Upper lobe of left lung (tissue), 6 donors: ENCODE data around the gene VEPH1. TPM values are rescaled to one million over a fixed set of nuclear protein-coding genes. Genes with fewer than 3 reads are reported as not detected.

Source experiments
- ATAC-seq, 2 donors: fragments of 200-7000 bp; cut with Tn5 transposase; one replicate each; pipeline ENCODE4 v1.9.1; 2022; ENCODE audit warnings: mild to moderate bottlenecking in 2 of 2, moderate library complexity in 2 of 2; ENCODE audit not compliant: low FRiP score in 2 of 2
- DNase-seq, 2 donors: peaks; one replicate each; pipeline ENCODE4 v3.0.0-alpha.2; 2019 to 2020
- H3K27ac ChIP-seq, 4 donors: fragments of 200-600 bp; sonication (generic); one replicate each; pipeline ENCODE4 v1.5.1; 2016 to 2019
- H3K27me3 ChIP-seq, 4 donors: fragments of 200-600 bp; sonication (generic); one replicate each; pipeline ENCODE4 v1.5.1; 2017 to 2019
- H3K36me3 ChIP-seq, 4 donors: fragments of 200-600 bp; sonication (generic); one replicate each; pipeline ENCODE4 v1.5.1; 2016 to 2019
- H3K4me1 ChIP-seq, 4 donors: fragments of 200-600 bp; sonication (generic); one replicate each; pipeline ENCODE4 v1.5.1; 2018 to 2019
- H3K4me3 ChIP-seq, 4 donors: fragments of 200-600 bp; sonication (generic); one replicate each; pipeline ENCODE4 v1.5.1; 2017 to 2019; ENCODE audit warnings: mild to moderate bottlenecking in 2 of 4, moderate library complexity in 1 of 4
- H3K9me3 ChIP-seq, 4 donors: fragments of 200-600 bp; sonication (generic); one replicate each; pipeline ENCODE4 v1.5.1; 2018 to 2019
- CTCF ChIP-seq, 6 experiments: fragments of 450-650 bp in 4 of 6; fragments of 200-600 bp in 2 of 6; sonication (generic) in 2 of 6; IDR thresholded peaks; one replicate each; pipeline ENCODE4 v1.5.1; 2016 to 2019; ENCODE audit warnings: antibody characterized with exemption in 6 of 6
- EP300 ChIP-seq, 4 donors: sonication (generic); formaldehyde crosslinking; IDR thresholded peaks; one replicate each; pipeline ENCODE4 v1.5.1; 2017; ENCODE audit warnings: antibody characterized with exemption in 4 of 4, control low read depth in 2 of 4
- POLR2A ChIP-seq, 4 donors: fragments of 450-650 bp; IDR thresholded peaks; one replicate each; pipeline ENCODE4 v1.5.1; 2016 to 2017; ENCODE audit warnings: antibody characterized with exemption in 4 of 4, mild to moderate bottlenecking in 2 of 4
- POLR2AphosphoS5 ChIP-seq, 2 donors: sonication (generic); formaldehyde crosslinking; IDR thresholded peaks; one replicate each; pipeline ENCODE4 v1.5.1; 2017; ENCODE audit warnings: antibody characterized with exemption in 2 of 2
- WGBS, 2 donors: methylation state at CpG; one replicate each; pipeline ENCODE4 v1.1.5; 2017 to 2018; 5-methylcytosine and 5-hydroxymethylcytosine counted together
- total RNA-seq, 6 donors: library from RNA; depleted of rRNA in 4 of 6; stranded (reverse); fragments of >200 nt in 4 of 6; gene quantifications; one replicate each; pipeline versions ENCODE4 v1.1.0 to v1.2.1, GENCODE V29; 2016 to 2021
- donor health status: DM: no; HTN: no; CAD: no; lungs with moderate emphysema.
- donor health status: DM: no; HTN: yes; CAD: no; lungs with severe emphysema.

VEPH1 gene
- total RNA-seq, 6 donors from 2014 or later, result 78.6 to 229 (median 178) TPM

GRCh38 chr3:157356541-157356940 is 146.7 kb downstream of the VEPH1 start:
- TF ChIP-seq POLR2AphosphoS5 (IDR thresholded peaks at IDR 0.05) (no peak), CTCF (IDR thresholded peaks at IDR 0.05) (no peak), EP300 (IDR thresholded peaks at IDR 0.05) (no peak), POLR2A (IDR thresholded peaks at IDR 0.05) (no peak)
- Histone ChIP-seq H3K27ac (no peak overlapping the region), H3K9me3 (no peaks in the 10 kb centered on the region), H3K4me1 (no peaks in the 10 kb centered on the region), H3K27me3 (no peaks in the 10 kb centered on the region), H3K4me3 (no peak overlapping the region), H3K36me3 (no peaks in the 10 kb centered on the region)
- ATAC-seq (no peak), DNase-seq (no peak)
- 51 to 63% methylated on average over 1 of the region's 1 CpG for WGBS, 2 donors

- no peak overlapping the region for H3K4me3 ChIP-seq
- no peak for ATAC-seq
- no peaks in the 10 kb centered on the region for H3K9me3 ChIP-seq
- WGBS, 2 donors, result 74 to 80% methylated on average over 2 of the region's 2 CpGs
- TF ChIP-seq EP300 (IDR thresholded peaks at IDR 0.05), result no peak
- TF ChIP-seq POLR2A (IDR thresholded peaks at IDR 0.05), result no peak
- TF ChIP-seq CTCF (IDR thresholded peaks at IDR 0.05), result no peak
- no peak for TF ChIP-seq POLR2AphosphoS5 (IDR thresholded peaks at IDR 0.05)
- H3K4me1 ChIP-seq, result no peaks in the 10 kb centered on the region
- H3K27ac ChIP-seq, result no peak overlapping the region
- no peaks in the 10 kb centered on the region for H3K36me3 ChIP-seq
- no peaks in the 10 kb centered on the region for H3K27me3 ChIP-seq
- DNase-seq, result no peak
Measured at GRCh38 chr3:157355276-157355675, 147.9 kb downstream of the VEPH1 start.

- no peak for TF ChIP-seq POLR2AphosphoS5 (IDR thresholded peaks at IDR 0.05)
- no peak for TF ChIP-seq EP300 (IDR thresholded peaks at IDR 0.05)
- no peak for TF ChIP-seq CTCF (IDR thresholded peaks at IDR 0.05)
- ATAC-seq, result no peak
- no peaks in the 10 kb centered on the region for H3K4me1 ChIP-seq
- no peaks in the 10 kb centered on the region for H3K9me3 ChIP-seq
- H3K36me3 ChIP-seq, result no peaks in the 10 kb centered on the region
- no peaks in the 10 kb centered on the region for H3K27me3 ChIP-seq
- H3K4me3 ChIP-seq, result no peak overlapping the region
- DNase-seq, result no peak
- 21 to 36% methylated on average over 1 of the region's 1 CpG for WGBS, 2 donors
- no peak overlapping the region for H3K27ac ChIP-seq
Measured at GRCh38 chr3:157354722-157355121, 148.5 kb downstream of the VEPH1 start.

GRCh38 chr3:157354254-157354653 is 149.0 kb downstream of the VEPH1 start:
- no peaks in the 10 kb centered on the region for H3K27me3 ChIP-seq
- ATAC-seq, result no peak
- TF ChIP-seq CTCF (IDR thresholded peaks at IDR 0.05), result no peak
- TF ChIP-seq POLR2AphosphoS5 (IDR thresholded peaks at IDR 0.05), result no peak
- TF ChIP-seq EP300 (IDR thresholded peaks at IDR 0.05), result no peak
- no peak for TF ChIP-seq POLR2A (IDR thresholded peaks at IDR 0.05)

GRCh38 chr3:157353652-157354051 is 149.6 kb downstream of the VEPH1 start:
- TF ChIP-seq CTCF (IDR thresholded peaks at IDR 0.05) (no peak), POLR2AphosphoS5 (IDR thresholded peaks at IDR 0.05) (no peak), POLR2A (IDR thresholded peaks at IDR 0.05) (no peak), EP300 (IDR thresholded peaks at IDR 0.05) (no peak)
- 88 to 94% methylated on average over 4 of the region's 4 CpGs for WGBS, 2 donors
- no peaks in the 10 kb centered on the region for H3K27me3 ChIP-seq
- no peaks in the 10 kb centered on the region for H3K36me3 ChIP-seq
- no peaks in the 10 kb centered on the region for H3K9me3 ChIP-seq
- no peak overlapping the region for H3K4me3 ChIP-seq
- DNase-seq (no peak), ATAC-seq (no peak)
- no peaks in the 10 kb centered on the region for H3K4me1 ChIP-seq
- H3K27ac ChIP-seq, result no peak overlapping the region

More at GRCh38 chr3:157354254-157354653, 149.0 kb downstream of the VEPH1 start:
- no peak overlapping the region for H3K27ac ChIP-seq
- no peaks in the 10 kb centered on the region for H3K36me3 ChIP-seq
- 76 to 83% methylated on average over 1 of the region's 1 CpG for WGBS, 2 donors
- no peak for DNase-seq
- H3K9me3 ChIP-seq, result no peaks in the 10 kb centered on the region
- H3K4me3 ChIP-seq, result no peak overlapping the region
- H3K4me1 ChIP-seq, result no peaks in the 10 kb centered on the region
